Peyer's patch (tissue), 4 donors: ENCODE data around the gene GSTA2.
"Not testable (repeated sequence)": the region's sequence is repeated elsewhere in the genome, so short reads cannot be mapped to it uniquely, and the experiment has no call there.

Source experiments
- CTCF ChIP-seq, 6 experiments: fragments of 450-650 bp in 4 of 6; fragments of 200-600 bp in 2 of 6; sonication (generic) in 1 of 6; IDR thresholded peaks; one replicate each; pipeline ENCODE4 v1.5.1; 2017 to 2019; ENCODE audit warnings: antibody characterized with exemption in 6 of 6, mild to moderate bottlenecking in 3 of 6, moderate library complexity in 1 of 6
- POLR2A ChIP-seq, 2 donors: fragments of 450-650 bp; IDR thresholded peaks; one replicate each; pipeline ENCODE4 v1.5.1; 2017; ENCODE audit warnings: antibody characterized with exemption in 2 of 2, mild to moderate bottlenecking in 2 of 2, moderate library complexity in 2 of 2

- TF ChIP-seq CTCF, POLR2A (IDR thresholded peaks at IDR 0.05): not testable (repeated sequence)
Measured at GRCh38 chr6:52757651-52758338, 5.5 kb downstream of the GSTA2 start.
